H9 (cell line): ENCODE results near the gene SCFD1. TPM values are rescaled to one million over a fixed set of nuclear protein-coding genes. Genes with fewer than 3 reads are reported as not detected.
"Not testable (repeated sequence)": the region's sequence is repeated elsewhere in the genome, so short reads cannot be mapped to it uniquely, and the experiment has no call there.

ENCODE experiments used
- DNase-seq: peaks from one replicate; pipeline ENCODE4 v3.0.0-alpha.2; 2017
- H2AFZ ChIP-seq: one replicate; pipeline ENCODE4 v1.6.1; 2013; ENCODE audit warnings: mild to moderate bottlenecking, low read length, control low read depth, moderate library complexity
- H2AK5ac ChIP-seq: 2 replicates; pipeline ENCODE4 v1.6.1; 2013; ENCODE audit warnings: low read length, control low read depth, mixed read lengths; ENCODE audit not compliant: insufficient read length
- H2BK120ac ChIP-seq: one replicate; pipeline ENCODE4 v1.6.1; 2013; ENCODE audit warnings: low read depth, mild to moderate bottlenecking, low read length, control low read depth, inconsistent platforms; ENCODE audit not compliant: poor library complexity, severe bottlenecking
- H2BK12ac ChIP-seq: 2 replicates; pipeline ENCODE4 v1.6.1; 2013; ENCODE audit warnings: low read length, control low read depth, mixed read lengths, low read depth; ENCODE audit not compliant: insufficient read length
- H2BK15ac ChIP-seq: 2 replicates; pipeline ENCODE4 v1.6.1; 2013; ENCODE audit warnings: low read depth, low read length, control low read depth
- H2BK20ac ChIP-seq: one replicate; pipeline ENCODE4 v1.6.1; 2013; ENCODE audit warnings: low read depth, mild to moderate bottlenecking, low read length, control low read depth, inconsistent platforms; ENCODE audit not compliant: poor library complexity, severe bottlenecking
- H2BK5ac ChIP-seq: 2 replicates; pipeline ENCODE4 v1.6.1; 2013; ENCODE audit warnings: low read length, control low read depth, mixed read lengths; ENCODE audit not compliant: insufficient read length
- H3K14ac ChIP-seq: 2 replicates; pipeline ENCODE4 v1.6.1; 2013; ENCODE audit warnings: low read length, control low read depth; ENCODE audit not compliant: insufficient read depth
- H3K18ac ChIP-seq: 2 replicates; pipeline ENCODE4 v1.6.1; 2013; ENCODE audit warnings: low read depth, mild to moderate bottlenecking, mixed read lengths, low read length, control low read depth; ENCODE audit not compliant: insufficient read length
- H3K23ac ChIP-seq: 2 replicates; pipeline ENCODE4 v1.6.1; 2013; ENCODE audit warnings: low read length, control low read depth, mixed read lengths, low read depth; ENCODE audit not compliant: insufficient read length
- H3K23me2 ChIP-seq: 2 replicates; pipeline ENCODE4 v1.6.1; 2013; ENCODE audit warnings: low read depth, mild to moderate bottlenecking, mixed read lengths, low read length, control low read depth; ENCODE audit not compliant: insufficient read length, poor library complexity, severe bottlenecking
- H3K27ac ChIP-seq: 2 replicates; pipeline ENCODE4 v1.5.1; 2013; ENCODE audit warnings: low read length, control low read depth, mixed read lengths, low read depth; ENCODE audit not compliant: insufficient read length
- H3K27me3 ChIP-seq: 2 replicates; pipeline ENCODE4 v1.6.1; 2013; ENCODE audit warnings: low read length, control low read depth, inconsistent platforms; ENCODE audit not compliant: insufficient read depth
- H3K4ac ChIP-seq: 2 replicates; pipeline ENCODE4 v1.6.1; 2013; ENCODE audit warnings: low read depth, mild to moderate bottlenecking, control low read depth, inconsistent platforms, low read length, moderate library complexity
- H3K4me1 ChIP-seq: 2 replicates; pipeline ENCODE4 v1.6.1; 2013; ENCODE audit warnings: low read length, control low read depth, inconsistent platforms; ENCODE audit not compliant: insufficient read depth
- H3K4me2 ChIP-seq: 2 replicates; pipeline ENCODE4 v1.6.1; 2013; ENCODE audit warnings: low read length, control low read depth, mixed read lengths; ENCODE audit not compliant: insufficient read length, insufficient read depth
- H3K56ac ChIP-seq: 2 replicates; pipeline ENCODE4 v1.6.1; 2013; ENCODE audit warnings: low read depth, mild to moderate bottlenecking, mixed read lengths, low read length, control low read depth; ENCODE audit not compliant: insufficient read length
- H3K79me1 ChIP-seq: 2 replicates; pipeline ENCODE4 v1.6.1; 2013; ENCODE audit warnings: low read depth, mild to moderate bottlenecking, moderate library complexity, low read length, control low read depth, inconsistent platforms; ENCODE audit not compliant: insufficient read depth, poor library complexity, severe bottlenecking
- H3K79me2 ChIP-seq: 2 replicates; pipeline ENCODE4 v1.6.1; 2013; ENCODE audit warnings: low read length, control low read depth, inconsistent platforms; ENCODE audit not compliant: insufficient read depth
- H3K9ac ChIP-seq: 2 replicates; pipeline ENCODE4 v1.6.1; 2013; ENCODE audit warnings: low read length, control low read depth, mixed read lengths; ENCODE audit not compliant: insufficient read length; ENCODE audit errors: extremely low read depth
- H3K9me3 ChIP-seq: one replicate; pipeline ENCODE4 v1.6.1; 2013; ENCODE audit warnings: low read depth, low read length, inconsistent platforms; ENCODE audit not compliant: control insufficient read depth
- H3T11ph ChIP-seq: one replicate; pipeline ENCODE4 v1.6.1; 2013; ENCODE audit warnings: mild to moderate bottlenecking, low read length, control low read depth, inconsistent platforms
- H4K20me1 ChIP-seq: one replicate; pipeline ENCODE4 v1.6.1; 2013; ENCODE audit not compliant: control insufficient read depth, insufficient read length, insufficient read depth
- H4K5ac ChIP-seq: 2 replicates; pipeline ENCODE4 v1.6.1; 2013; ENCODE audit warnings: low read depth, mild to moderate bottlenecking, mixed read lengths, low read length, control low read depth; ENCODE audit not compliant: insufficient read length
- H4K8ac ChIP-seq: replicated peaks from 2 replicates; pipeline ENCODE4 v1.6.1; 2013; ENCODE audit warnings: low read length, control low read depth, mixed read lengths, low read depth; ENCODE audit not compliant: insufficient read length
- H4K91ac ChIP-seq: 2 replicates; pipeline ENCODE4 v1.6.1; 2013; ENCODE audit warnings: low read depth, mild to moderate bottlenecking, moderate library complexity, mixed read lengths, low read length, control low read depth; ENCODE audit not compliant: insufficient read length
- H3K27ac Mint-ChIP-seq, 3 experiments: 2 replicates in 2 of 3; 3 replicates in 1 of 3; pipeline ENCODE4 v1.8.0; 2020 to 2021; ENCODE audit warnings: mixed read lengths in 3 of 3, mild to moderate bottlenecking in 1 of 3, moderate library complexity in 1 of 3
- H3K27me3 Mint-ChIP-seq: 2 replicates; pipeline ENCODE4 v1.8.0; 2021; ENCODE audit warnings: low read depth, mild to moderate bottlenecking, moderate library complexity, mixed read lengths
- H3K36me3 Mint-ChIP-seq, 3 experiments: 2 replicates in 2 of 3; 3 replicates in 1 of 3; pipeline ENCODE4 v1.8.0; 2020 to 2021; ENCODE audit warnings: low read depth in 3 of 3, mixed read lengths in 3 of 3; ENCODE audit not compliant: insufficient read depth in 1 of 3
- H3K4me1 Mint-ChIP-seq, 2 experiments: 2 replicates each; pipeline ENCODE4 v1.8.0; 2020; ENCODE audit warnings: mixed read lengths in 2 of 2
- H3K4me3 Mint-ChIP-seq, 2 experiments: 2 replicates in 1 of 2; 3 replicates in 1 of 2; pipeline ENCODE4 v1.8.0; 2020 to 2021; ENCODE audit warnings: mild to moderate bottlenecking in 2 of 2, mixed read lengths in 2 of 2, moderate library complexity in 1 of 2
- H3K9me3 Mint-ChIP-seq, 2 experiments: 2 replicates in 1 of 2; 3 replicates in 1 of 2; pipeline ENCODE4 v1.8.0; 2020; ENCODE audit warnings: mild to moderate bottlenecking in 2 of 2, mixed read lengths in 2 of 2, moderate library complexity in 1 of 2
- WGBS: extraction: QIAGEN DNeasy Blood & Tissue Kit; methylation state at CpG from one replicate; pipeline ENCODE4 v1.1.7; 2013; ENCODE audit warnings: missing lambda C conversion rate, low lambda C conversion rate, mixed read lengths; ENCODE audit not compliant: insufficient read length; ENCODE audit errors: extremely low coverage; 5-methylcytosine and 5-hydroxymethylcytosine counted together
- total RNA-seq: library from RNA; stranded (reverse); gene quantifications from 2 replicates; pipeline ENCODE4 v1.2.1, GENCODE V29; 2021
- TF ChIP-seq, protein P1 (sequence below): fragments of 200-600 bp; sonication (generic); conservative IDR thresholded peaks from 3 replicates; pipeline ENCODE4 v1.8.0; 2021; ENCODE audit warnings: antibody characterized with exemption, mild to moderate bottlenecking

Gene SCFD1
- total RNA-seq, 1 experiment from 2014 or later: 85.2 TPM

DNA sequence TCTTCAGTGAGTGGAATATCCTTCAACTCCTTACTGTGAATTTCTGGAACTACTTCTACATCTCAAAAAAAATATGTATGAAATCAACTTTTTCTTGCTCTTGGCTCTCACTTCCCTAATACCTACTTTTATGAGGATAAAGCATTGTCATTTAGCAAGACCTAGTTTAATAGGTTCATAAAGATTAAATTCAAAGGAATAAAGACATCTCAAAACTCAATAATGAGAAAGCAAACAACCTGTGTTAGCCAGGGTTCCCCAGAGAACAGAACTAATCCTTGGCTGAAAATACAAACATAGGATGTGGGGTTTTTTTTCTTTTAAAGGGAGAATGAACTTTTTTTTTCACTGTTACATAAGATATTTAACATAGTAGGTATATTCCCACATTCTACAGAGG lies 57.9 kb downstream of the SCFD1 start:
- H4K5ac ChIP-seq: no peak overlapping the region
- H3K27ac ChIP-seq: no peak overlapping the region
- no peaks in the 10 kb centered on the region; a peak in 1 of 5 replicates for H3K9me3 Mint-ChIP-seq
- H3K27me3 Mint-ChIP-seq: no peaks in the 10 kb centered on the region
- no peak overlapping the region for H3K27ac Mint-ChIP-seq
- no peak overlapping the region for H4K8ac ChIP-seq
- H3K79me2 ChIP-seq: no peaks in the 10 kb centered on the region
- H2AFZ ChIP-seq: no peak overlapping the region
- H3K4ac ChIP-seq: no peak overlapping the region
- TF ChIP-seq, protein P1, sequence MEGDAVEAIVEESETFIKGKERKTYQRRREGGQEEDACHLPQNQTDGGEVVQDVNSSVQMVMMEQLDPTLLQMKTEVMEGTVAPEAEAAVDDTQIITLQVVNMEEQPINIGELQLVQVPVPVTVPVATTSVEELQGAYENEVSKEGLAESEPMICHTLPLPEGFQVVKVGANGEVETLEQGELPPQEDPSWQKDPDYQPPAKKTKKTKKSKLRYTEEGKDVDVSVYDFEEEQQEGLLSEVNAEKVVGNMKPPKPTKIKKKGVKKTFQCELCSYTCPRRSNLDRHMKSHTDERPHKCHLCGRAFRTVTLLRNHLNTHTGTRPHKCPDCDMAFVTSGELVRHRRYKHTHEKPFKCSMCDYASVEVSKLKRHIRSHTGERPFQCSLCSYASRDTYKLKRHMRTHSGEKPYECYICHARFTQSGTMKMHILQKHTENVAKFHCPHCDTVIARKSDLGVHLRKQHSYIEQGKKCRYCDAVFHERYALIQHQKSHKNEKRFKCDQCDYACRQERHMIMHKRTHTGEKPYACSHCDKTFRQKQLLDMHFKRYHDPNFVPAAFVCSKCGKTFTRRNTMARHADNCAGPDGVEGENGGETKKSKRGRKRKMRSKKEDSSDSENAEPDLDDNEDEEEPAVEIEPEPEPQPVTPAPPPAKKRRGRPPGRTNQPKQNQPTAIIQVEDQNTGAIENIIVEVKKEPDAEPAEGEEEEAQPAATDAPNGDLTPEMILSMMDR: no peak
- no peak overlapping the region for H2BK15ac ChIP-seq
- no peak overlapping the region for H3K9ac ChIP-seq
- H3K4me3 Mint-ChIP-seq: no peak overlapping the region
- H3K4me1 Mint-ChIP-seq: no peaks in the 10 kb centered on the region
- no peak overlapping the region for H3K4me2 ChIP-seq
- no peak overlapping the region for H3K18ac ChIP-seq
- H2BK12ac ChIP-seq: no peak overlapping the region
- no peak overlapping the region for H3K56ac ChIP-seq
- H3T11ph ChIP-seq: no peak overlapping the region
- no peaks in the 10 kb centered on the region for H3K27me3 ChIP-seq
- H4K91ac ChIP-seq: no peak overlapping the region
- H3K79me1 ChIP-seq: no peaks in the 10 kb centered on the region
- H3K23ac ChIP-seq: no peak overlapping the region
- H3K23me2 ChIP-seq: no peaks in the 10 kb centered on the region
- H2BK5ac ChIP-seq: no peak overlapping the region
- no peaks in the 10 kb centered on the region for H3K9me3 ChIP-seq
- H3K36me3 Mint-ChIP-seq: peaks cover 13 to 28% (median 19%) of the 10 kb centered on the region in 3 experiments; a peak in 6 of 7 replicates
- H4K20me1 ChIP-seq: no peaks in the 10 kb centered on the region
- no peak overlapping the region for H3K14ac ChIP-seq
- H3K4me1 ChIP-seq: no peaks in the 10 kb centered on the region
- H2BK120ac ChIP-seq: no peak overlapping the region
- H2BK20ac ChIP-seq: no peak overlapping the region
- H2AK5ac ChIP-seq: no peak overlapping the region
- DNase-seq: no peak

DNA sequence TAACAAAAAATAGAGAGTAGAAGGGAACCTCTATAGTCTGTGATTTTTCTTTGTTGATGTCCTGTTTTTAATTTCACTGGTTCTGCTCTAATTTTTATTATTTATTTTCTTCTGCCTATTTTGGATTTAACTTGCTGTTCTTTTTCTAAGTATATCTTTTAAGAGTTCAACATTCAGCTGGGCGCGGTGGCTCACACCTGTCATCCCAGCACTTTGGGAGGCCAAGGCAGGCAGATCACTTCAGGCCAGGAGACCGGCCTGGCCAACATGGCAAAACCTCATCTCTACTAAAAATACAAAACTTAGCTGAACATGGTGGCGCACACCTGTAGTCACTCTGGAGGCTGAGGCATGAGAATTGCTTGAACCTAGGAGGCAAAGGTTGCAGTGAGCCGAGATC lies 58.7 kb downstream of the SCFD1 start:
- H3K4me1 Mint-ChIP-seq, DNase-seq, H3K27me3 ChIP-seq, H3K14ac ChIP-seq, H4K5ac ChIP-seq, H3K4ac ChIP-seq, H3K23ac ChIP-seq, H2AK5ac ChIP-seq, H3K27ac Mint-ChIP-seq, H3K4me1 ChIP-seq, H2BK5ac ChIP-seq, H3K18ac ChIP-seq, H3K4me3 Mint-ChIP-seq, H2BK15ac ChIP-seq, H3K27me3 Mint-ChIP-seq, H2BK120ac ChIP-seq, H3K79me1 ChIP-seq, H3K9me3 Mint-ChIP-seq, H2AFZ ChIP-seq, H3K9me3 ChIP-seq, H3K27ac ChIP-seq, H2BK20ac ChIP-seq, H2BK12ac ChIP-seq, H4K20me1 ChIP-seq, H3K4me2 ChIP-seq, H3K23me2 ChIP-seq, H3K79me2 ChIP-seq, H3K56ac ChIP-seq, H3K9ac ChIP-seq, H3T11ph ChIP-seq, H4K91ac ChIP-seq, H4K8ac ChIP-seq: not testable (repeated sequence)
- no CpG with 5 or more reads among the region's 5 CpGs for WGBS
- peaks cover 13 to 23% (median 14%) of the 10 kb centered on the region in 3 experiments; a peak in 6 of 7 replicates for H3K36me3 Mint-ChIP-seq
